Activated CD4-positive, CD25-positive, alpha-beta regulatory T cell treated with anti-CD3 and anti-CD28 coated beads, Interleukin-2, amount 50 U/mL, for 72 hours (primary cell): Measurements from ENCODE around the gene EDAR.

Experiments
- DNase-seq: peaks from one replicate; pipeline ENCODE4 v3.0.0; 2021

EDAR gene

DNA sequence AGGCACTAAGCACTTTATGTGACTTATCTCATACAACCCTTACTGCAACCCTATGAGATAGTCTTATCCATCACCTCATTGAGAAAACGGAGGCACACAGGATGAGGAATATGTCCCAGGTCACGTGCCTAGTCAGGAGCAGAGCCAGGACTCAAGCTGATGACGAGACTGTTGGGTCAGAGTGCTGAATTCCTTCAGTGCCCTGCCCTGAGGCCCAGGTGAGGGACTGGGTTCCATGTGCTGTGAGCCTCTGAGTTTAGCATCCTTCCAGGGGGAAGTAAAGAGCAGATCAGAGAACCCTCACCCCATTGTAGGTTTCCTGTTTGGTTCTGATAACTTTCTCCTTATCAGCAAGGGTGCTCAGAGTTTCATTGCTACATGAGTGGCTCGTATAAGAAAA, 11.7 kb upstream of the EDAR start:
- DNase-seq = no peak

DNA sequence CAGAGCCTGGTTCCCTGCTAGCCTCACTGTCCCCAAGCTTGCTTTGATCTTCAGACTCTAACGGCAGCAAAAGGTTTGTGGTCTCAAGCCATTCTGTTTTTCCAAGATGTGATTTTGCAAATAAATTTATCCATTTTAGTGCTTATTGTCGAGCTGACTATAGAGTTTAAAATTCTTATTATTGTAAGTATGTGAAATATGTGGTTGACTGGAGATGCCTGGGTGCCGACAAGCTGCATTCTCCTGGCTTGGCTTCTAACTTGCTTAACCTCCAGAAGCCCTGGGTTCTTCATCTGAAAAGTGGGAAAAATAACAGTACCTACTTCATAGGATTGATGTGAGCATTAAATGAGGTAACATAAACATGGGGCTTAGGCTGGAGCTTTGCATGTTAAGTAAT, 9.9 kb upstream of the EDAR start:
- no peak for DNase-seq

DNA sequence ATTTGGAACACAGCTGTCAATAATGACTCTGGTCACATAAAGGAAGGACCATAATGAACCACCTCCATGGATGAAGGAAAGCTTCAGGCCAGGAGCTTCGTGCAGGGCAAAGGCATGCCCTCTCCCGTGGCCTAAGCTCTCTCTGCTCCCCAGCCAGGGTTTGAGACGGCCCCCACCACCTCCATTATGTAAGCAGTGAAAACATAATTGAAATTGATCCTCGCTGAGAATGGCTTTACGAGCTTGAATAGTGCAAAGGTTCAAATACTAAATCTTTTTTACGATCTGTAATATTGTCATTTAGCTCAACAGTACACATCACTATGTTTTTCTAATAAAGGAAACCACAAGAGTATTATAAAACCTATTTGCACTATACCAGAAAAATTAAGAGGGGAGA, 5.2 kb upstream of the EDAR start:
- DNase-seq = no peak

DNA sequence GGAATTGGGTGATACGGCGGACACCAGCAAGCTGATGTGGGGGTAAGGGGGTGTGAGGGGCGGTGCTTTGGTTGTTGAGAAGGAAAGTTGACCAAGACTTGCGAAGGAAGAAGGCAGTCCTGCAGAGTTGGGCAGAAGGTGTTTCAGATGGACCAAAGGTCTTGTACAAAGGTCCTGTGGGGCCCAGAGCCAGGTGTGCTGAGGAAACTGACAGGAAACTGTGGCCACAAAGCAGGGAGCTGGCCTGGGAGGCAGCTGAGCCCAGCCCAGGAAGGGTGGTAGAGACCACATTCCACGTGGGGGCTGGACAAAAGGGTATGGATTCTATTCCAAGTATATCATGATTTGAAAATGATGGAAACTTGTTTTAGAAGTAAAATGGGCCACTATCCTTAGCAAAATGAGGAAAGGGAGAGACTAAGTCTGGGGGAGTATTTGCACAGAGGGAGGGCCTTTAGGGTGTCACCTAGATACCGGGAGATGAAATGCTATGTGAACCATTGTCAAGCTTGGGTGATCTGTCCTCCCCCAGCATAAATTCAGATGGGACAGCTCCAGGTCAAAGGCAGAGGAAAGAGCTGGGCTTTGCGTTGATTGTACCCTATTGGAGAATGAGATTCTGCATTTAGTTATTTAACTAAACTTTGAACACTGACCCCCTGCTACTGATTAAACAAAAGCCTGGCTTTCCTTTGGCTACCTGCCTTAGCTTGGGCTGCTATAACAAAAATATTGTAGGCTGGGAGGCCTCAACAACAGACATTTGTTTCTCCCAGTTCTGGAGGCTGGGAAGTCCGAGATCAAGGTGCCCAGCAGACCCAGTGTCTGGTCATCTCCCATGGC, 4.3 kb upstream of the EDAR start:
- DNase-seq = no peak

DNA sequence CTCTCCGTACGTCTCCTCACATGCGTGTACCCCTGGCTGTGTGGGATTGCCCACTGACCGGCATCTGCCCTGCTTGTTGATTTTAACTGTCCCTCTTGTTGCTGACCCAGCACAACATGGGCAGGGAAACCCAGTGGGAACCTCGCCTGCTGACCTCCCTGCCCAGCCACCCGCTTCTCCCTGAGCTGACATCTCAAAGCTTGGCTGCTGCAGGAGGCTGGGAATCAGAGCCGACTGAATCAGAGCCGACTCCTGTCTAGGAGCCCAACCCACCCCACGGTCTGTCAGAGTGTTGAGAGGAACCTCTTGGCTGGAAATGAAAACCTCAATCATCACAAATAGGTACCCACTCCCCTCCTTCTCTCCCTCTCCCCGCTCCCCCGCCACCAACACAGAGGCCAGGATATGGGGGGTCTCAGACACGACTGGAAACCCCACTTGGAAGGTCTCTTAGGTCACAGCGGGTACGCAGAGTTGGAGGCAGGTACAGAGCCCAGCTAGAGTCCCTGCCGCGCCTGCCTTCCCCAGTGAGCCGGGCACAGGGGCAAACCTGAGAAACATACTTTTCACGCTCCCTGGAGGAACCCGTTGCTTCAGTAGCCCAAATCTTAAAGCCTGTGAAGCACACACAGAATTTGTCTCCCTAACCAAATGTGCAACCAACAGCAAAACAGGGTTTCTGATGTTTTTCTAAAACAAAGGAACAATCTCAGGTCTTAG, 784 bp downstream of the EDAR start:
- no peak for DNase-seq

DNA sequence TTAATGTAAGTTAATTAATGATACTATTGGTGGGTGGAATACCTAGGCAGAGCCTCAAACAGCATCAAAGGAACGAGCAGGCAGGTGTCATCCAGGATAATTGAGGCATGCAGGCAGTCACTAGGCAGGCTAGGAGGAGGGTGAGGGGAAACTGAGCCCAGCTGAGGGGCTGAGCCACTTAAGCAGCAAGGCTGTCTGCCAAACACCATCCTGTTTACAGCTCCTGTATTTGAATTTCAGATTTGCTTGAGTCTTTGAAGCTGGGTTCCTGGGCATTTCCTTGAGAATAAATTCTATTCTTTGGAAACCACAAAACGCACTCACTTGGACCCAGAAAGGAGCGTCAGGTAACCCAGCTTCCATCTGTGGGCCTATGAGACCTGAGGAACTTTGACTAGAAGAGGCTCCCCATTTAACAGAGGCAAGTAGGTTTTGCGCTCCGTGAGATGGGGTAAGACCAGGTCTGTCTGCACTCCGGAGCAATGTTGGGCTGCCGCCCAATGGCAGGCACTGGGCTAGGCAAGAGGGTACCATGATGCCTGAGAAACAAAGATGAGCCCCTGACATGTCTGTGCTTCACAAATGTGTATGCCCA, 2.0 kb downstream of the EDAR start:
- no peak for DNase-seq

DNA sequence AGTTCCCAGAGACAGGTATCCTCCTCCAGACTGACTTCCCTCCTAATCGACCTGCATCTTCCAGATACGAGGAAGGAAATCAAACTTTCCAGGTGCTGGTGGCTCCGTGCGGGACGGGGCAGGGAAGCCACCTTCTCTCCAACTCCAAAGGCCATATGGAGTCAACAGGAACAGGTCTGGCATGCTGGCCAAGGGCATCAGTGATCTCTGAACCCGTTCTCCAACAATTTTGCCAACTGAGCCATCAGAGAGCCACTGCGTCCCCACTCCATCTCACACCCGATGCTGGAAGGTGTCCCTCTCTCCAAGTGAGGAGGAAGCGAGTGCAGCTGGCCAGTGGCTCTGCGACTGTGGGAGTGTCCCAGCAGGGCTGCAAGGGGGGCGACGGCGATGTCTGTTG, 5.4 kb downstream of the EDAR start:
- DNase-seq = no peak

DNA sequence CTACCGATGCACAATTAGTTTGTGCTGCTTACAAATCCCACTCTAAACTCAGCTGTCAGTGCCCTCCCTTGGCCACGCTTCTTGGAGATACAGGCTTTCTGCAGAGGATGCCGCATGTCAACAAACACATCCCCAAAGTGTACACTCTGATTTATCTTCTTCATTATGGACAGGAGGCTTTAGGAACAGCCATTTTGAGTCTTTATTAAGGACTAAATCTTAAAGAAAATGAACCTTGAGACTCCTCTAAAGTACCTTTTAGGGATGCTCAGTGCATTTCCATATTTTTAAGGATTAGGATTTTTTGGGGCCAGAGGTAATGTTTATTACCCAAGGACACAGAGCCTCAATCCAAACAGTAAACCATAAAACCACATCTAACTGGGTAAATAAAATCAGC, 6.0 kb downstream of the EDAR start:
- DNase-seq = no peak

DNA sequence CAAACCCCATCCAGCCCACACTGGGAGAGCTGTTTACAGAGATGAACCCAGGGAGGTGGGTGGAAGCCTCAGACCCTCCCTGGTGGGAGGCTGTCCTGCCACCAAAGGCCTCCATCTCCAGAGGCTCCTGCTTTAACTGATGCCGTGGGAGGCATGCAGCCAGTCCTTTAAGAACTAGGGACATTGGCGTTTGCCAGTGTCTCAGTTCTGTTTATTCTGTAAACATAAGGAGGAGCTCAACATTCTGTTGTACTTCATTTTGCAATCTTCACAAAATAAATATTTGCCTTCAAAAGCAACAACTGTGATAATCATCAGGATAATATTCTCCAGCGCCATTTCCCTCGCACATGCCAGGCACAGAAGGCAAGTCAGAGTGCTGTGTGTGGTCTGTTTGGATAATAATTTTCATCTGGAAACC, 6.8 kb downstream of the EDAR start:
- DNase-seq = no peak

DNA sequence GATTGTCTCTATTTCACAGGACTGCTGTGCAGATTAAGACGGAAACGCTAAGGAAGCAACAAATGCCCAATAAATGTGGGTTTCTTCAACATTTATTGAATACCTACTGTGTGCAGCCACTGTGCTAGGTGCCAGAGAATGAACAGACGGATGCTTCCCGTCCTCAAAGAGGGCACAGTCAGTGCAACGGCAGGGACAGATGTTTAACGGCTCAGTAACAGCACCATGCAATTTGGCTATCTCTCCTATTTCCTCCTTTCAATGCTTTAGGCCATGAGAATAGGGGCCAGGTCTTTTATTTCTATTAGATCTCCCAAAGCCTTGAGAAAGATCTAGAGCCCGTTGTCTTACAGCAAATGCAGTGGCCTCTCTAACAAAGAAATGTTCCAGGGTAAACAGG, 7.2 kb downstream of the EDAR start:
- no peak for DNase-seq

DNA sequence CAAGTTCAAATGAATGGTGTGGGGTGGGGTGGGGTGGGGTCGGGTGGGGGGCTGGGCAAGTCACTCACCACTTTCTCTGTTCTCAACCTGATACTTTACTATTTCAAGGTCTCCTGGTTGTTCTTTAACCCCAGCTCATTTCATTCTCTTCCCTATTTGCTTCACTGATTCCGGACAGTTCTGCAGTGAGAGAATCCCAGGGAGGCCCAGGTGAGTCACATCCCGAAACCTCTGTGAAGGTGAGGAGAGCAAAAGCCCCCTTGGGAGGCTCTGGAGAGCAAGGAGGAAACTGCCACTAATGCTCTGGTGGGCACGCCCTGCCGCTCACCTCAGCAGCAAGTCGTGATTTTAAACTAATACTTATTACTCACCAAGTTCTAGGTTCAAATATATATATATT, 8.9 kb downstream of the EDAR start:
- no peak for DNase-seq

DNA sequence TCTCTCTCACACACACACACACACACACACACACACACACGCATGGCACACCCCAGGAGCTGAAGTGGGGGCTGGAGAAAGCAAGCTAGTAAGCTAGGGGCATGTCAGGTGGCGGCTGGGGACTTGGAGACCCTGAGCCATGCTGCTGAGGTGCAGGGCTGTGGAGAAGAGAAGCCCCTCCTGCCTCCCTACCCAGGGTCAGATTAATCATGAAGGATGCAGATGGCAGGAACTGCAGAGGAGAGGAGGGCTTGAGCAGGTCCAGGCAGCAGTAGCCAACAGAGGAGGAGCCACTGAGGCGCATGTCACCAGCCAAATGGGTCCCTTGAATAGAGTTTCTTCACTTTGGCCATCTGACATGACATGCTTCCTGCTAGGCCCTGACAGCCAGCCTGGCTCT, 9.6 kb downstream of the EDAR start:
- no peak for DNase-seq

DNA sequence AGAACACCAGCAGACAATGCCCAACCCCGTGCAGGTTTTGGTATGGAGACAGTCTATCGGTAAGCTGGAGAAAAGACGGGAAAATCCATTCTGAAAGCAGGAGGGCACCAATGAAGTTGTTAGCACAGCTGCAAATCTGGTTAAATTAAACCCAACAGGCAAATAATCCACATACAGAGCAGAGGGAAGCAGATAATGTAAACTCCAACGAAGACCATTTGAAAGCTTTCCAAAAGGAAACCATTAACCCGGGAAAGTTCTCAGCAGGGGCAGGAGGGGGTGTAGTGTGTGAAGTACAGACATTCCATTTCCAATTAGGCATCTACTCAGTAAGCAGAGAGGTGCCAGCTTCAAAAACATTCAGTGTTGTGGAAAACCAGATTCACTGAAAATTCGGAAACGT, 10.3 kb downstream of the EDAR start:
- DNase-seq = no peak

DNA sequence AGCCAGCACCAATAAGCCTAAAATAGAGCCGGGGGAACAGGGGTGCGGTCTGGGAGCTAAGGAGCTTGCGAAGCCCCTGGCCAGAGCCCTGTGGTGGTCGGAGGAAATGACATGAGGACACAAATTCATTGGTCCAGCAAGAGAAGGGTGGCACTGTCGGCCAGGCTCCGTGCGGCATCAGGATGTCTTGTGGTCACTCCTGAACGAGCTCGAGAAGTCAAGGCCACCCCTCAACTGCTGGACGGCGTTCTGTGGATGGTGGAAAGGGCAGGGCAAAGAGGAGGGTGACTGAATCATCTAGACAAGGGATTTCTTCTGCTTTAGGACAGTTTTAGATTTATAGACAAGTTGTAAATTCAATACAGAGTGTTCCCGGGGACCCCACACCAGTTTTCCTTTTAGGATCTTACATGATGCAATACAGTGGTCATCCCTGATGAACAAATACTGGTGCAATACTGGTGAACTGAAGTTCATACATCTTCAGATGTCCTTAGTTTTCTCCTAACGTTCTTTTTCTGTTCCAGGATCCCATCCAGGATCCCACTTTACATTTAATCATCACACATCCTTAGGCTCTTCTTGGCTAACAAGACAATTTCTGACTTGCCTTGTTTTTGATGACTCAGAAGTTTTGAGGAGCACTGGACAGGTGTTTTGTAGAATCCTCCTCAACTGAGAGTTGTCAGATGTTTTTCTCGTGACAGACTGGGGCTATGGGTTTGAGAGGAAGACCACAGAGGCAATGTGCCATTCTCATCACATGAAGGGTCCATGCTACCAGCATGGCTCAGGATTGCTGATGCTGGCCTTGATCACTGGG, 13.2 kb downstream of the EDAR start:
- DNase-seq = no peak

DNA sequence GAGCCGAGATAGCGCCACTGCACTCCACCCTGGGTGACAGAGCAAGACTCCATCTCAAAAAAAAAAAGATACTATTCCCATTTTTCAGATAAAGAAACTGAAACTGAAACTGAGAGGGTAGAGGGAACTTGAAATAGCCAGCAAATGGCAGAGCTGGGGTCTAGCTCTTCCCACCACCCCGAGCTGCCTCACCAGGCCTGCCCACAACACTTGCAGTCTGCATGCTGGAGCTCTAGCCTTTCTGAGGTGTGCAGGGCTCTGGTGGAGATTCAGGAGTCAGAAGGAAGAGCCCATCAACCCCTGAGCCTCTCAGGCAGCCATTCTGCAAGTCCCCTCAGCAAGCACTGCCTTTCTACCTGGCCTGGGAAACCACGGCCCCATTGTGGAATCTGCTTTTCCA, 14.3 kb downstream of the EDAR start:
- no peak for DNase-seq

DNA sequence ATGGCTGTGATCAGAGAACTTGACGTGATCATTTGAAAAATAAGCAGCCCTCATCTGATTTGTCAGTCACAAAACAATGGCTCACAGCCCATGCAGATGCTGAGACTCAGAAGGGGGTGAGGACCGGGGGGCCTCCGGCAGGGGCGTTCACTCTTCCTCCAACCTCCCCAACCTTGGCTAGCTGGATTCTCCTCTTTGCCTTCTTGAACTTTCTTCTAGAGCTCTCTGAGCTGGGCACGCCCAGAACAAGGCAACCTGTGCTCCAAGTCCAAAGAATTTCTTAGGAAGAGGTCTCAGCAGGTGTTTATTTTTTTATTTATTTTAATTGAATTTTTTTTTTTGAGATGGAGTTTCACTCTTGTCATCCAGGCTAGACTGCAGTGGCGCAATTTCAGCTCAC, 16.4 kb downstream of the EDAR start:
- no peak for DNase-seq

DNA sequence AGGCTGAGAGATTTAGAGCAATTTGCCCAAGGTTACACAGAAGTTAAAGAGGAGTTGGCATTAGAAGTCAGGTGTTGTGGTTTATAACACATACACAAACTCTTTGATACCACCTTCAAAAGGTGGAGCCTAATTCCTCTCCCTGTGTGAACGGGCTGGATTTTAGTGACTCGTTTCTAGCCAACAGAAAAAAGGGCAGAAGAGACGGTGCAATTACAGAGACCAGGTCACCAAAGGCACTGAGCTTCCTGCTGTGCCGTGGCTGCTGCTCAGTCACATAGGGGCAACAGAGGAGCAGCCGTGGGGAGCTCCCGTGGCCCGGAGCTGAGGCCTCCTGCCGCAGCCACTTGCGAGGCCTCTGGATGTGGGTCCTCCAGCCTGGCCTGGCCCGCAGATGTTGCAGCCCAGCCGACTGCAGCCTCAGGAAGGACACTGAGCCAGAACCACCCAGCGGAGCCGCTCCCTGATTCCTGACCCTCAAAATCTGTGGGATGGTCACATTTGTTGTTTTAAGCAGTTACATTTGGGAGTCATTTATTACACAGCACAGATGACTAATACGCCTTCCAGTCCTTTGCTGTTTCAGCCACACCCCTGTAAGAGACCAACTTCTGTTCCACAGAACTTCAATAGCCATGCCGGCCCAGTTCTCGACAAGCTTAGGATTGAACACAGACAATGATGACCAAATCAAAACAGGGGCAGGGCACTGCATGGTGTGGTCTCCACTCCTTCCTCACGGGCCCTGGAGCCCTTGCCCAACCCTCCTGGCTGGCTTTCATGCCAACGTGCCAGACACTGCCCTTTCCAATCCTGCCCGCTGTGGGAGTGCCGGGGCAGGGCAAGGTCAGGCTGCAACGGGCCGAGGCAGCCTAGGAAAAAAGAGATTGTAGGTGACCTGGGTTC, 17.1 kb downstream of the EDAR start:
- DNase-seq = no peak

DNA sequence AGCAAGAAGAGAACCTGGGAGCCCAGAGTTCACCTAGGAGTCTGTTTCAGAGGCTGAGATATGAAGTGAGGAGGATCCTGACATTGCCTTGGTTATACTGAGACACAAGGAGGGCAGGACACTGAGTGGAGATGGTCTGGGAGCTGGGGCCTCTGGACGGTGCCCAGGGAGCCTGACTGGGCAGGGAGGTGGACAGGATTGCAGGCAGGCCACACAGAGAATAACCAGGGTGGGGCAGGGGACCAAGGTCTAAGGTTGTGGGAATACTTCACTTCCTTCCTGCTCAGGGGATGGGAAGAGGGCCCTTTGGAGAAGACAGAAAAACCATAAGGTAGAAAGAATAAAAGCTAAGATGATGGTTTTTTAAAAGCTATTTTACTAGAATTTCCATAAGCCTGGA, 18.7 kb downstream of the EDAR start:
- no peak for DNase-seq

DNA sequence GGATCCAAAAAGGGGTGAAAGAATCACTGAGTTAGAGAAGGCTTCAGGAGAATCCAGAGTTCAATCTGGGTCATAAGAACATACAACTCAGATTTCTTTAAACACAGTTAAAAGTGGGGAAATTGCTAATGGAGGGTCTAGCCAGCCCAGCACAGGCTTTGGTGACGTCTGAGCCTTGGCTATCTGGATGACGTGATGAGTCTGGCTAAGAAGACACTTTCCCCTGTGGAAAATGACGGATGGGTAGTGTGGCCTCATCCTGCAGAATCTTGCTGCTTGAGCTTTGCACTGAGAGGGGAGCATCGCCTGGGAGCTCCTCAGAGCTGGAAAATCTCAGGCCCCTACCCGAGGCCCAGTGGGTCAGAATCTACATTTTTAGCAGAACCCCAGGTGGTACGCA, 19.2 kb downstream of the EDAR start:
- DNase-seq = no peak

DNA sequence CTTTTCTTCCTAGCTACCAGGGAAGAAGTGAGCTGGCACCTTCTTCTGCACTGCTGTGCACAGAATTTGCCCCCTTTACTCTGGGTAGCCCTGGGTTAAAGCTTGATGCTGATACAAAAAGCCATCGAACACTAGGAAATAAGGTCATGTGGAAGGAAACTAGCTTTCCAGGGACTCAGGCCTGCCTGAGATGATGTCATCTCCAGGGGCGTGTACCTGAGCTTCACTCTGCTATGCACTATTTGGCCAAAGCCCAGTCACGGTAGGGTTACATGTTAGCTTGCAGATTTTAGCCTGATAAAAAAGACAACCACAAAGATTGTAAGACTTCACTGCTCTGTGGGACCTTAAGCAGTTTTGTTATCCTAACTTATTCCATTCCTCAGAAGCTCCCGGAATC, 20.4 kb downstream of the EDAR start:
- DNase-seq = no peak

DNA sequence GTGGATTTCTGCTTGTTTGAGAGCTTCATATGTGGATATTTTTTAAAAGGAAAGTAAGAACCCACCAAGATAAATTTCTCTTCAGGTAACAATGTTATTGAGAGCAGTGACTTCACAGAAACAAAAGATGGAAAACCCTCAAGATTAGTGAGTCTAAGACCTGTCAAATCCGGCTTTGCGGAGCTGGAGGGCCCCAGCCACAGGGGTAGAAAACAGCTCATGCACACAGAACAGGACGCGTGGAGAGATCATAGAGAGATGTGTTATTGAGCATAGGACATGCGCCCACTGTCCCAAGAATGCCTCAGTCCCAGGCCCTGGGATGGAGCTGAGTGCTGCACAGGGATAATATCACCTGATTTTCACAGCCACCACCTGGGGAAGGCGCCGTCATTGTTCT, 21.3 kb downstream of the EDAR start:
- no peak for DNase-seq
